IPS DF 19.7 (cell line): Measurements from ENCODE around the gene COL20A1.
"Not testable (repeated sequence)": the region's sequence is repeated elsewhere in the genome, so short reads cannot be mapped to it uniquely, and the experiment has no call there.

Experiments used
- DNase-seq: peaks from one replicate; pipeline ENCODE4 v3.0.0-alpha.2; 2013; ENCODE audit warnings: low read depth, low spot score

The COL20A1 gene

DNA sequence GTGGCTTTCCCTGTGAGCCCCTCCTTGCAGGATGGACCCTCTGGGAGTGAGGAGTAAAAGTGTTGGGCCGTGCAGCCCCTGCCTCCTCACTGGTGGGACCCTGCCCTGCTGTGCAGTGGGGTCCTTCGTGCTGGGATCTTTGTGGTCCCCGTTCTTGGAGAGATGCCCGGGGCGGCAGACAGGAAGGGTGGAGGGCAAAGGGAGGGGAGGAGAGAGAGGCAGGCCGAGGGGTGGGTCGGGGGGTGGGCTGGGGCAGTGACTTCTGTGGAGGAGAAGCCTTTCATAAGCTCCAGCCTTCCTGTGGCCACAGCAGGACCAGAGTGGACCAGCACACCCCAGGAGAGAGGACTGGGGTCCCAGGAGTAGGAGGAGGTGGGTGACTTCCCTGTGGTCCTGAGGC is at the start of gene COL20A1:
Gene COL20A1 (plus strand): TSS at position 283 of the 400 bp plus-strand sequence. CDS start 1,922 bp downstream, outside the sequence.
- no peak for DNase-seq

DNA sequence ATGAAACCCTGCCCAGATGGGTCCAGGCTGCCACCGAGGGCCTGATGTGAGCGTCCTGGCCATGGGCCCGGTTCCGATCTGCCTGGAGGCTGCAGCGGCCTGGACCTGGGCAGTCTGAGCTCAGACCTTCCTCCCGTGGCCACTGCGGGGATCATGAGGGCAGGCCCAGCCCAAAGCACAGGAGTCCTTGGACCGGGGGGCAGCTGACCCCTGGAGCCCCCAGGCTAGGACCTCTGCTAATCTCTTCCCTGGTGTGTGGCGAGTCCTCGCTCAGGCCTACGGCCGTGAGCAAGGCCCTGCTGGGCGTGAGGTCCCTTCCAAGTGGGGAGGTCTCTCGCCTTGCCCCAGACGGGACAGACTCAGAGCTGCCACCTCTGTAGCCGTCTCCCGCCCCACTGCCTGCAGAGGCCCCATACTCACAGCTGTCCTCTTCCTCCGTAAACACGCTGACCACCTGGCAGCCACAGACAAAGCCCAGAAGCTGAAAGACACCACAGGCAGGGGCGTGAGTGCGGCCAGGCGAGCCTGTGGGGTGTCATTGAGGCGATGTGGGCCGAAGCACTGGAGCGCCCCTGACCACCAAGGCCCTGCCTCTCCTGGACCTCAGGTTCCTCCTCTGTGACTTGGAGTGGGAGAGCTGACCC is 49.3 kb upstream of the COL20A1 start:
- no peak for DNase-seq

DNA sequence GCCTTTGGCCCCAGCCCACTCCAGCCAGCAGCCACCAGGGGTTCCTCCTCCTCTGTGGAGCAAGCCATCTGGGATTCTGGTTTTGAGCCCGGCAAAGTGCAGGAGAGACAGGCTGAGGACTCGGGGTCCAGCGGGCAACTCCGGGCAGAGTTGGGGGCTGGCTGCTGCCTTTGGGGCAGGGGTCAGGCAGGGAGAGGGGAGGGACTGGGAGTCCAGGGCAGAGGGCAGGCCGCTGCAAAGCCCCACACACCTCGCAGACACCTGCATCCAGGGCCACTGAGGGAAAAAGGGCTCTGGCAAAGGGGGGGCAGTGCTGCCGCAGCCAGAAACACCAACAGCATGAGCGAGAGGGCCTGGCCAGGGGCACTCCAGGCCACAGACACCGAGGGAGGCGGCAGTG is 48.5 kb upstream of the COL20A1 start:
- DNase-seq = no peak

DNA sequence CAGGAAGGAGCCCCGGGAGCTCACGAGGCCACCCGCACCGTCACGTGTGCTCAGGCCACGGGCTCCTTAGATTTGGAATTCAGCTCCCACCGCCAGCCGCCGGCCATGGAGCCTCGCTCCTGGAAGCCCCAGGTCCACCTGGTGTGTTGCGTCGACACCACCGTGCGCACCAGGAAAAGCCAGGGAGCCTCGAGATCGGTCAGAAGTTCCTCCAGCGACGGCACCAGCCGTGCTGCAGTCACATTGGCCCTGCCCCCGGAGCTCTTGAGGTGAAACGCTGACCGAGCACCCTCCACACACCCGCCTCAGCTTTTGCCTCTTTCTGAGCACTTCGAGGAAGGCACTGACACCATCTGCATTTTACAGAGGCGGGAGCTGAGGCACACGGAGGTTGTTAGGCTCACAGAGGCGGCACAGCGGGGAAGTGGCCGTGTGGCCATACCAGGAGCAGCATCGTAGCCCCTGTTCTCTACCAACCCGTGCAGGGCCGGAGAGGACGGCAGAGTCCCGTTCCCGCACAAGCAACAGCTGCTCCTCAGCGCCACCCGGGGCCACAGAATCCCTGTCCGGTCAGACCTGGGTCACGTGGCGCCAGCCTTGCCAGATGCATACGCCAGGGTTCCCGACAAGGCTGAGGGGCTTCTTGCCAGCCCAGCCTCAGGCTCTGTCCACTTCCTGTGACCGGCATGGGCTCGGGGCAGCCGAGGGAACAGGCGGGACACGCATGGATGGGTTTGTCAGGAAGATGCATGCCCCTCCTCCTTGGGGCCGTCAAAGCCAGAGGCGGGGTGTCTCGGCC is 46.3 kb upstream of the COL20A1 start:
- no peak for DNase-seq

DNA sequence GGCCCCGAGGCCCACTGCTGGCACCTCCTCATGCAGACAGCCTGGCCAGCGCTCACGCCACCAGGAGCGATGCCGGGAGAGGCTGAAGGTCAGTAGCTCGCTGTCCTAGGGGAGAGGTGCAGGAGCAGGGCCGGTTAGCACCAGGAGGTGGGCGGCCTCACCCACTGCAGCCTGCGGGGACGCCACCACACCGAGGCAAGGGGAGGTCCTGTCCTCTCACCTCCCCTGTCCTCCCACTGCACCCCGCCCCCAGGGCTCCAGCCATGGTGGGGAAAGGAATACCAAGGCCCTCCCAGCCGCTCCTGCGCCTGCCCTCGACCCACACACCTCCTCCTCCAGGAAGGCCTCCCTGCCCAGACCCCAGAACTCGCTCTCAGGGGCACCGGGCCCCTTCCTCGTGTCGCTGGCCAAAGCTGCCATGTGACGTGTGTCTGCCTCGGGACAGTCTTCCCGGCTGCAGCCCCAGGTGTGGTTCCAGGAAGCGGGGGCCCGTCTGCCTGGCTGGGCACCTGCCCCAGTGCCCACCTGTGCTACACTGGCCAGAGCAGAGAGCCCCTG is 45.2 kb upstream of the COL20A1 start:
- DNase-seq = no peak

DNA sequence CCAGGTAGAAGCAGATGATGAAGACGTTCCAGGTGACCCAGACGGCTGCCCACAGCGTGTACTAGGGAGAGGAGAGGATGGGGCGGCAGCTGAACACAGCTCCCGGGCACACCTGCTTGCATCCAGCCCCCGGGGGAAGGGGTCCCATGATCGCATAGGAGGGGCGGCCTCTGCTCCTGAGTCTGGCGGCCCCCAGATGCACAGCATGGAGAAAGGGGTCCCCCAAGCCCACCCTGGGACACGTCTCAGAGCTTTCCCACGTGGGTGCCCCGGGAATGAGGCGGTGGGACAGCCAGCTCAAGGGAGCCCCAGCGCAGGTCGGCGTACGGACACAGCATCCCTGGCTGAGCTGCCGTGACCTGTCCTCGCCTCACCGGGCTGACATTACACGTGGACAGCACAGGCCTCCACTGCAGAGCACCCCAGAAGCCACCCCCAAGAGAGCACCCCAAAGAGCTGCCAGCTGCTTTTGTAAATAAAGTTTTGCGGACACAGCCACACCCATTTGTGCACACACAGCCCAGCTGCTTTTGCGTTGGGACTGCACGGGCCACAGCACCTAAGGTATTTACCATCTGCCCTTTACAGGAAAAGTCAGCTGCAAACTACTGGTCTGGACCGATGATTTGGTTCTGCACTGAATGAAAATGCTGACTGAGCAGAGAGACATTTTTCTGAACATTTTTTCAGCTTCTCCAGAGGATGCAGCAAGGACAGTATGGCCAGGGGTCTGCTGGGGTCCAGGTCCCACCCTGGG is 44.0 kb upstream of the COL20A1 start:
- no peak for DNase-seq

DNA sequence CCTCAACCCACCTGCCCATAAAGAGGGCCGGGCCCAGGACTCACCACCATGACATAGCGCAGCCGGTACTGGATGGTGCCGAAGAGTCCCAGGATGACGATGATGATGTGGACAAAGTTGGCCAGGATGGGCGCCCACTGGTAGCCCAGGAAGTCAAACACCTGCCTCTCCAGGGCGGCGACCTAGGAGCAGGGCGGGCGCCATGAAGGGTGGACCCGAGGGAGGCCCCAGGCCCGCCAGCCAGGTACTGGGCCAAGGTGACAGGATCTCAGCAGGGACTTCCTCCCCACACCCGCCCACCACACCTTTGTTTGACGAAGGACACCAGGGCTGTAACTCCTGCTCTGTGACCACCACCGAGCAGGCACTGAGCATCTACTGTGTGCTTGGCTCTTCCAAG is 43.1 kb upstream of the COL20A1 start:
- DNase-seq = no peak

DNA sequence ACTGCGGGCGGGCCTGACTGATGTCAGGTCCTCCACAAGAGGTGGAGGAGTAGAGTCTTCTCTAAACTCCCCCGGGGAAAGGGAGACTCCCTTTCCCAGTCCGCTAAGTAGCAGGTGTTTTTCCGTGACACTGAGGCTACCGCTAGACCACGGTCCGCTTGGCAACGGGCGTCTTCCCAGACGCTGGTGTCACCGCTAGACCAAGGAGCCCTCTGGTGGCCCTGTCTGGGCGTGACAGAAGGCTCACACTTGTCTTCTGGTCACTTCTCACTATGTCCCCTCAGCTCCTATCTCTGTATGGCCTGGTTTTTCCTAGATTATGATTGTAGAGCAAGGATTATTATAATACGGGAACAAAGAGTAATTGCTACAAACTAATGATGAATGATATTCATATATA is 41.6 kb upstream of the COL20A1 start:
- DNase-seq = not testable (repeated sequence)

DNA sequence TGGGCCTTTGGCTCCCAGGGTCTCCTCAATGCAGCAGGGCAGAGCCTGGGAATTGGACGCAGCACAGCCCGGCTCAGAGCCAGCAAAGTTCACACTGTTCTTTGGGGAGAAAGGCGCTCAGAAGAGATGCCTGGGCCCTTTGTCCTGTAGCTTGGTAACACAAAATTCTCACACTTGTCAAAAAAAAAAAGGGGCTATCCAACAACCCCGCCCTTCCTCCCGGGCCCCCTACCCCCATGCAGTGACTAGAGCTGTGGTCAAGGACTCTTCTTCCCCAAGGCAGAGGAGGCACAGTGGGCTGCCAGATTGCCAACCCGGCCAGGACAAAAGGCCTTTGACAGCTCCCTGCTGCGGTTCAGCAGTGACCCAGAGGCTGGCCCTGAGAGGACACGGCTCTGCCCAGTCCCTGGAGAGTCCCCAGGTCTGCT is 40.7 kb upstream of the COL20A1 start:
- DNase-seq = no peak

DNA sequence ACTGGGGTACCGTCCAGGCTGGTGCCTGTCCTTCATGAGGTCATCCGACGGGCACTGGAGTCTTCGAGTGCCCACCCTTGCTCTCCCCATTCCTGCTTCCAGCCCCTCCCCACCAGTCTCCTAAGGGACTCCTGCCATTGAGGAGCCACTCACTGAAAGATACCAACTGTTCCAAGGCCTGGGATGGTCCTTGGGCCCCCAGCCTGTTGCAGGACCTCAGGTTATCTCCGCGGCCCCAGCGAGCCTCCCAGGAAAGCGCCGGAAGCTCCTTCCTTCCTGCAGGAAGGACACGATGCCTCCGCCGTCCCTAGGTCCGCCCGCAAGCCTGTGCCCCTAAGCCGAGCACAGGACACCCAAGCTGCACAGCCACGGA is 39.9 kb upstream of the COL20A1 start:
- no peak for DNase-seq

DNA sequence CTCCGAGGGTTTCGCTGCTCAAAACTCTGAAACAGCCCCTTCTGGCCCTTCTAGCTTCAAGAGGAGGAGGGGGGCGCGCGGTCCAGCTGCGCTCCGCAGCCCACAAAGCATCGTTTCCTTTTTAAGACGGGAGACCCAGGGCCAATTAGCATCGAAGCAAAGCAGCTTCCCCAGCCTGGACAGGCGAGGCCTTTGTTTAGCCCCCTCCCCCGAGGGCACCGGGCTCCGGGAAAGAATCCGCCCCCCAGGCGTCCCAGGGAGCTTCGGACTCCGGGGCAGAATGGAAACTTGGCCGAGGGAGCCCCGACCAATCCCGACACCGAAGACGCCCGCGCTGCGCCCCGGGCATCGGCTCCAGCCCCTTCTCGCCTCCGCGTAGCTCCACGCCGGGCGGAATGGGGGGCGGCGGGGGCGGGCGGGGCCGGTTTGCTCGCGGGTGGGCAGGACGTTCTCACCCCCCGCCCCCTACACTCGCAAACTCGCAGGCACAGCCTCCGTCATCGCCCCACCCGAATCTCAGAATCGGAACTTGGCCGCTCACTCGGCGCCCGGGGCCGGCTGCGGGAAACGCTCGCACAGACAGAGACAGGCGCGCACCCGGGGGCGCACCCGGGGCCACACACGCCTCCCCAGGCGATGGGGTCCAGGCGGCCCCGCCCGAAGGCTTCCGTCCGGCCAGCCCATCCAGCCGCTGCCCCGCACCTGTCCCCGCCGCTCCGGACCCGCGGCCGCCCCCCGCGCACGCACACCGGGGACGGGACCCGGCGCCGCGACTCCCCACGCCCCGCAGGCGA is 39.4 kb upstream of the COL20A1 start:
- no peak for DNase-seq

DNA sequence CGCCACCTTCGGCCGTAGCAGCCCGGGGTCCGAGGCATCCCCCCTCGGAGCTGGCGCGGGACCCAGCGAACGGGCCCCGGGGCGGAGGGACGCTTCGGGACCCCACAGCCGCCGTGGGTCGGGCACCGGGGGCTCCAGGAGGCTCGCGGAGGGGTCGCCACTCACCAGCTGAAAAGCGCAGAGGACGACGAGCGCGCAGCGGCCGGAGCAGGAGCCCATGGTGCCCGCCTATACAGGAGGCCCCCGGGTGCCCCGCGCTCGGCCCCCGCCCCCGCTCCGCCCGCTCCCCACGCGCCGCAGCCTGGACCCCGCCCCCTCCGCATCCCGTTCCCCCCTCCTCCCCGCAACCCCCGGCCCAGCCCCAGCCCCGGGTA is 38.8 kb upstream of the COL20A1 start, which contains the start of gene NKAIN4:
Gene NKAIN4 (minus strand): TSS at position 232 of the 374 bp plus-strand sequence. CDS start 13 bp downstream, at position 219.
- DNase-seq = no peak

DNA sequence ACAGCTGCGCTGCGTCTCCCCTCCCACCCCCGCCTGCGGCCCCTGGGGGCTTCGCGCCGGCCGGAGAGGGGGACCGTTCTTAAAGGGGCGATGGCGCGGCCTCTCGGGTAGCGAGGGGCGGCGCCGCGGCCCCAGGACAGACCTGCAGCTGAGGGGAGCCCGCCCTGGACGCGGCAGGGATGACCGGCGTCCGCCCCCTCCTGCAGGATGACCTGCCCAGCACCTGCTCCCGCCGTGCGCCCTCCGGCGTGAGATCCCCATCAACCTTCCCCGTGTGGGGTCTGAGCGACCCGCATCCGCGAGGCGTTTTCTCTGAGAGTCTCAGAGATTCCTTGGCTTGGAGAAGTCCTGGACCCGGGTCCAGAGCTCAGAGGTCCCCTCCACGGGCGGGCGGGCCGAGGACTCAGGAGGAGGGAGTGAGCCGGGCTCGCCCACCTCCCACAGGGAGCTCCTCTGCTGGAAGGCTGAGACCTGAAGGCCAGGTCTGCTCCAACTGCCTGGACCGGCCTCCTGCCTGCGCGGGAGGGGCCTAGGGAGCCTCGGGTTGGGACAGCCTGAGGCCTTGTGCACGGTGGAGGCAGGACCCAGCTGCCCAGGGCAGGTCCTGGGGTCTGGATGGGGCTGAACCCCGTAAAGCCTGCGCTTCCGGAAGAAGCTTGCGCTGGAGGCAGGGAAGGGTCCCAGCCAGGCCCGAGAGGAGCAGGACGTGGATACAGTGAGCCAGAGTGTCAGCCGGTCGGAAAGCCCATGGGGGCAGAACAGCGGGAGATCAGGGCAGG is 38.2 kb upstream of the COL20A1 start:
- DNase-seq = no peak

DNA sequence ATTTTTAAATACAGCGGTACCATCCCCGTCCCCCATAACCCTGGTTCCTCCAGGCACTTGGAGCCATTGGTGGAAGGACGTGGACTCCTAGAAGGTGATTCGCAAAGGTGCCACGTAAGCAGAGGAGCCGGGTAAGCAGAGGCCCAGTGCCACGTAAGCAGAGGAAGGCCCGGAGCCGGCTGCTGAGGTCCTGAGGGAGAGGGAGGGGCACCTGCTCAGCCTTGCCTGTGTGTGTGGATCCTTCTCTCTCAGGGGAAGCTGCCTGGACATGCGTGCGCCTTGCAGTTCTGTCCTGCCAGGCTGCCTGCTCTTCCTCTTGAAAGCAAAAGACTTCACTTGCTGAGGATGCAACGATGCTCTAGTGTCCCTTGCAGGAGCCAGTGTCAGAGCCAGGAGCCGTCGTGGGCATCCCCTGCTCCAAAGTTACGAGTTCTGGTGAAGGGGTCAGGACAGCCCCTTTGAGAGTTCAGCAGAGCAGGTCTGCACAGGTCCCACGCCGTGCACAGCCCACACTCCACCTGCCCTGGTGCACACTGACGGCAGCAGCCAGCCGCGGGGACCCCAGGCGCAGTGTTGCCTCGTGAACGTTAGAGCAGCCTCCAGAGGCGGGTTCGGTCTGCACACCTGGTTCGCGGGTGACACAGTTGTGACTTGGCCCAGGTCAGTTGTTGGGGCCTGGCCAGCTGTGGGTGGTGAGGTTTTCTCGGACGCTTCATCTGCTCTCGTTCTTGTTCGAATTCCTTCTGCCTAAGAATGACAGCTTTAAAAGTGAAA is 36.9 kb upstream of the COL20A1 start:
- DNase-seq = no peak

DNA sequence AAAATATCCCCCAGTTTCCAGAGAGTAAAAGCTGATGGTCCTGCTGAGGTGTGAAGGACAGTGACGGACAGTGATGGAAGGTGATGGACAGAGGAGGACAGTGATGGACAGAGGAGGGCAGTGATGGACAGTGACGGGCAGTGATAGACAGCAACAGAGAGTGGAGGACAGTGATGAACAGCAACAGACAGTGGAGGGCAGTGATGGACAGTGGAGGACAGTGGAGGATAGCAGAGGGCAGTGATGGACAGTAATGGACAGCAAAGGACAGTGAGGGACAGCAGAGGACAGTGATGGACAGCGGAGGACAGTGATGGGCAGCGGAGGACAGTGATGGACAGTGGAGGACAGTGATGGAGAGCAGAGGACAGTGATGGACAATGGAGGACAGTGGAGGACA is 36.0 kb upstream of the COL20A1 start:
- DNase-seq = no peak

DNA sequence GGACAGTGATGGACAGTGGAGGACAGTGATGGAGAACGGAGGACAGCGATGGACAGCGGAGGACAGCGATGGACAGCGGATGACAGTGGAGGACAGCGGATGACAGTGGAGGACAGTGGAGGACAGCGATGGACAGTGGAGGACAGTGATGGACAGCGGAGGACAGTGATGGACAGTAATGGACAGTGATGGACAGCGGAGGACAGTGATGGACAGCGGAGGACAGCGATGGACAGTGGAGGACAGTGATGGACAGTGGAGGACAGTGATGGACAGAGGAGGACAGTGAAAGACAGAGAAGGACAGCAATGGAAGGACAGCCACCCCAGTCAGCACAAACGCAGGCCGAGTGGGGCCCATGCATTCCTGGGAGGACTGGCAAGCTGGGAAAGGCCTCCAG is 35.4 kb upstream of the COL20A1 start:
- DNase-seq = no peak

DNA sequence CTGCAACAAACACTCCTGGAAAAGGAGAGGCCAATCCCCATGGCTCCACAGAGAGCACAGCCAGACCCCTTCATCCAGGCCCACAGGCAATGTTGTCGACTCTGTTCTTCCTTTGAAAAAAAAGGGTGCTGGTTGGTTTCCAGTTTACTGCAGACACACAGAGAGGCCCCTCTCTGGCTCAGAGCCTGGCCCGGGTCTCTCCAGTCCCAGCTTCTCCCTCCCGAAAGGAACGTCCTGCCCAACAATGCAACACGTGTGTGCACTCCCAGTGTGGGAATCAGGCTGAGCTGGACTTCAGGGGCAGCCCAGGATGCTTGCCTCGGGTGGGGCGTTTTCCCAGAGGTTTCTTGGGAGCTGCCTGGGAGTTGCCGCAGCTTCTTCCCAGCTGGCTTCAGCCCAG is 34.2 kb upstream of the COL20A1 start:
- DNase-seq = no peak

DNA sequence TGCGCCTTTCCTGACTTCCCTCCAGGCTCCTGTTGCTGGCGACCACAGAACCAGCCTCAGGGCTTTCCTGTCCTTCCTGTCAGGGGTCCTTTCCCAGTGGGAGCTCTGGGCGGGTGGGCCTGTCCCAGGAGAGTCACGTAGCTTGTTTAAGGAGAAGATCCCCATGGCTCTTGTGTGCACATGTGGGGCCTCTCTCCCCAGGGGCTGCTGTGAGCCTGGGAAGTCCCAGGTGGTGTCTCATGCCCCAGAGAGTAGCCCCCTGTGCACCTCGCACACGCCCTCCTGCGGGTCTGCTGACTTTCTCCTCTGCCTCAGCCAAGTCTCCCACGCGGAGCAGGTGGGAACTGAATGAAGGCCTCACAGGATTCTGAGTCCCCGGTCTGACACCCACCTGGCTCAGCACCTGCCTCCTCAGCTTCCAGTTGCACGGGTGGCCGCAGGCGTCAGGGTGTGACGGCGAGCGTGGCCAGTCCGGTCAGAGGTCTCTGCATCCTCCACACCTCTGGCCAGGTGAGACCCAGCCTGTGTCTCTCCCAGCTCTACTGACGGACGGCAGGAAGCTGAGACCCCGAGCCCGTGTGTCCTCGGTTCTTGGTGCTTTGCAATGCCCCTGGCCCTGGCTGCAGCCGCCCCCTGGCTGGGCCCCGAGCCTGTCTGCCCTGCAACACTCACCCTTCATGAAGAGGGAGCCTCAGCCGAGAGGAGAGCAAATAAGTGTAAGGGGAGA is 33.1 kb upstream of the COL20A1 start:
- no peak for DNase-seq

DNA sequence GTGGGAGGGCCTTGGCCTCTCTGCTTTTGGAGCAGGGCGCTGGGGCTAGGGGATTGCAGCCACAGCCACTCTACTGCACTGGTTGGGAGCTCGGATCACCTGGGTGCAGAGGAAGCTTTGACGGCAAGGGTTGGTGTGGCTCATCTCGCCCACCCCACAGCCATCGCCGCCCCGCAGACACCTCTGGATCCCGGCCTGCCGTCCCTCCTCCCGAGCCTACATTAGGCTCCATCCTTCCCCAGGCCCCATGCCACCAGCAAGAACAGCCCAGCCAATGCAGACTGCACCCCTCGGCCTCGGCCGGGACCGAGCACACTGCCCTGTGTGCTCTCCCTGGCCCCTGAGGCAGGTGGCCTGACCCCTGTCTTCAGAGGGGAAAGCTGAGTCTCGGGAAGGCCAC is 32.5 kb upstream of the COL20A1 start:
- DNase-seq = no peak
